GM18517 (cell line): Measurements from ENCODE around the gene NECAB2.

Source experiments
- ATAC-seq: cut with Tn5 transposase; IDR thresholded peaks from one replicate; pipeline ENCODE4 v1.9.1; 2021; ENCODE audit warnings: mild to moderate bottlenecking, moderate library complexity; ENCODE audit not compliant: unreplicated experiment

Gene NECAB2

GRCh38 chr16:84016477-84016876 lies 48.4 kb downstream of the NECAB2 start:
- no peak for ATAC-seq

GRCh38 chr16:84018710-84019109 lies 50.7 kb downstream of the NECAB2 start:
- no peak for ATAC-seq

GRCh38 chr16:84020353-84020752 lies 52.3 kb downstream of the NECAB2 start:
- ATAC-seq: no peak

GRCh38 chr16:84021488-84021887 lies 53.4 kb downstream of the NECAB2 start:
- no peak for ATAC-seq

- ATAC-seq: no peak
Measured at GRCh38 chr16:84022644-84023043, 54.6 kb downstream of the NECAB2 start.

GRCh38 chr16:84024854-84025253 lies 56.8 kb downstream of the NECAB2 start:
- ATAC-seq: no peak

GRCh38 chr16:84026606-84027005 lies 58.6 kb downstream of the NECAB2 start:
- ATAC-seq: no peak

- ATAC-seq: no peak
Measured at GRCh38 chr16:84027625-84028024, 59.6 kb downstream of the NECAB2 start.

GRCh38 chr16:84029297-84030047 lies 61.4 kb downstream of the NECAB2 start:
- no peak for ATAC-seq

GRCh38 chr16:84031556-84031955 lies 63.5 kb downstream of the NECAB2 start:
- ATAC-seq: no peak

- no peak for ATAC-seq
Measured at GRCh38 chr16:84032458-84033178, 64.6 kb downstream of the NECAB2 start.

- ATAC-seq: no peak
Measured at GRCh38 chr16:84033251-84034195, 65.5 kb downstream of the NECAB2 start.

- ATAC-seq: no peak
Measured at GRCh38 chr16:84034516-84034915, 66.5 kb downstream of the NECAB2 start.

- ATAC-seq: no peak
Measured at GRCh38 chr16:84036131-84036530, 68.1 kb downstream of the NECAB2 start.

GRCh38 chr16:84036982-84037425 lies 69.0 kb downstream of the NECAB2 start:
- no peak for ATAC-seq

- no peak for ATAC-seq
Measured at GRCh38 chr16:84038469-84038868, 70.4 kb downstream of the NECAB2 start.

GRCh38 chr16:84039696-84040095 lies 71.7 kb downstream of the NECAB2 start:
- no peak for ATAC-seq

GRCh38 chr16:84040226-84040822 lies 72.3 kb downstream of the NECAB2 start:
- ATAC-seq: no peak

- ATAC-seq: no peak
Measured at GRCh38 chr16:84040823-84041820, 73.1 kb downstream of the NECAB2 start.

- ATAC-seq: no peak
Measured at GRCh38 chr16:84041881-84042280, 73.8 kb downstream of the NECAB2 start.
